ENCODE data around the gene NUDCD3.

DNA sequence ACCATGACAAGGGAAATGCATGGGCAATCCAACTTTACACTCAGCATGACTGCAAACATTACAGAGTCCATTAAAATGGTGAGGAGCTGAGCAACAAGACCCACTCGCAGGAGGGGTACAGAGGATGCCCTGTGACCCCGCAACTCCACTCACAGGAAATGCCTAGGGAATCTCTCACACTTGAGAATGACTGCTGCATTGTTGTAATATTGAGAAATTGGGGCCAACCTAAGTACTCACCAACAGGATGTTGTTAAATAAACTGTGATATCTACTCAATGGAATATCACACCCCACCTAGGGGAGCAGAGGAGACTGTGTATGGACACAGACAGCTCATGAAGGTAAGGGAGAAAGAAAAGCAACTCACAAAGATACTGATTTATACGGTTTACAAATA is 111.7 kb downstream of the NUDCD3 start:
- TF ChIP-seq EZH2 (IDR thresholded peaks at IDR 0.05; ENCODE audit: borderline replicate concordance): no peak
- TF ChIP-seq, protein P1, sequence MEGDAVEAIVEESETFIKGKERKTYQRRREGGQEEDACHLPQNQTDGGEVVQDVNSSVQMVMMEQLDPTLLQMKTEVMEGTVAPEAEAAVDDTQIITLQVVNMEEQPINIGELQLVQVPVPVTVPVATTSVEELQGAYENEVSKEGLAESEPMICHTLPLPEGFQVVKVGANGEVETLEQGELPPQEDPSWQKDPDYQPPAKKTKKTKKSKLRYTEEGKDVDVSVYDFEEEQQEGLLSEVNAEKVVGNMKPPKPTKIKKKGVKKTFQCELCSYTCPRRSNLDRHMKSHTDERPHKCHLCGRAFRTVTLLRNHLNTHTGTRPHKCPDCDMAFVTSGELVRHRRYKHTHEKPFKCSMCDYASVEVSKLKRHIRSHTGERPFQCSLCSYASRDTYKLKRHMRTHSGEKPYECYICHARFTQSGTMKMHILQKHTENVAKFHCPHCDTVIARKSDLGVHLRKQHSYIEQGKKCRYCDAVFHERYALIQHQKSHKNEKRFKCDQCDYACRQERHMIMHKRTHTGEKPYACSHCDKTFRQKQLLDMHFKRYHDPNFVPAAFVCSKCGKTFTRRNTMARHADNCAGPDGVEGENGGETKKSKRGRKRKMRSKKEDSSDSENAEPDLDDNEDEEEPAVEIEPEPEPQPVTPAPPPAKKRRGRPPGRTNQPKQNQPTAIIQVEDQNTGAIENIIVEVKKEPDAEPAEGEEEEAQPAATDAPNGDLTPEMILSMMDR (IDR thresholded peaks at IDR 0.05; ENCODE audit: poor library complexity): no peak
